Loucy (cell line): Measurements from ENCODE around the gene RPTOR.

ENCODE experiments used
- EZH2phosphoT487 ChIP-seq: fragments of 200-600 bp; IDR thresholded peaks from 2 replicates; pipeline ENCODE4 v1.6.1; 2018; ENCODE audit warnings: antibody characterized with exemption, mild to moderate bottlenecking, moderate library complexity, borderline replicate concordance
- TF ChIP-seq, protein P1 (sequence below): fragments of 200-600 bp; sonication (generic); conservative IDR thresholded peaks from 2 replicates; pipeline ENCODE4 v1.5.1; 2014; ENCODE audit warnings: mild to moderate bottlenecking, antibody characterized with exemption, low read length

DNA sequence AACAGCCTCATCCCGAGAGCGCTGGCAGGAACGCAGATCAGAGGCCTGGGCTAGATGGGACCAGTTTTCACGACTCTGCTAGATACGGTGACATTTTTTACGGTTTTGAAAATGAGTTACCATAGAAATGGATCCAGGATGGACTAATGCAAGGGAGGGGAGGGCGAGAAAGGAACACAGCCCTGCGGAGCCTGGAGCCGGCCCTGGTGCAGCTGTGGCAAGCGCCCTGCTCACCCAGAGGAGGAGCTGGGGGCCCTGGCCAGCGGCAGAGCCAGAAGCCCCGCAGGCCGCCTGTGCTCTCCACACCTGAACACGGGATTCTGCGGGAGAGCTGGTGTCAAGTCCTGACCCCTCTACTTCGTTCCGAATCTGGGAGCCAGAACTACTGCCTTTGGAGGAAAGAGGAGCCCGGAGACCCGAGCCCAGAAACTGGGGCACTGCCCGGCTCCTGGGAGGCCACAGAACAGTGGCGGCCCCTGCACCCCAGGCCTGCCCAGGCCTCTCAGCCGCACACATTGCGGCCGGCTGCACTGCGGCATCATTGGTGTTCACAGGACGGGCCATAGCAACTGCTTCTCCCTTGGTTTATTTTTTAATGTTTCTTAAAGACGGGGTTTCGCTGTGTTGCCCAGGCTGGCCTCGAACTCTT, 358.4 kb downstream of the RPTOR start:
- TF ChIP-seq, protein P1, sequence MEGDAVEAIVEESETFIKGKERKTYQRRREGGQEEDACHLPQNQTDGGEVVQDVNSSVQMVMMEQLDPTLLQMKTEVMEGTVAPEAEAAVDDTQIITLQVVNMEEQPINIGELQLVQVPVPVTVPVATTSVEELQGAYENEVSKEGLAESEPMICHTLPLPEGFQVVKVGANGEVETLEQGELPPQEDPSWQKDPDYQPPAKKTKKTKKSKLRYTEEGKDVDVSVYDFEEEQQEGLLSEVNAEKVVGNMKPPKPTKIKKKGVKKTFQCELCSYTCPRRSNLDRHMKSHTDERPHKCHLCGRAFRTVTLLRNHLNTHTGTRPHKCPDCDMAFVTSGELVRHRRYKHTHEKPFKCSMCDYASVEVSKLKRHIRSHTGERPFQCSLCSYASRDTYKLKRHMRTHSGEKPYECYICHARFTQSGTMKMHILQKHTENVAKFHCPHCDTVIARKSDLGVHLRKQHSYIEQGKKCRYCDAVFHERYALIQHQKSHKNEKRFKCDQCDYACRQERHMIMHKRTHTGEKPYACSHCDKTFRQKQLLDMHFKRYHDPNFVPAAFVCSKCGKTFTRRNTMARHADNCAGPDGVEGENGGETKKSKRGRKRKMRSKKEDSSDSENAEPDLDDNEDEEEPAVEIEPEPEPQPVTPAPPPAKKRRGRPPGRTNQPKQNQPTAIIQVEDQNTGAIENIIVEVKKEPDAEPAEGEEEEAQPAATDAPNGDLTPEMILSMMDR = no peak
- no peak for TF ChIP-seq EZH2phosphoT487
